Muscle of back (tissue), 11 donors: ENCODE measurements around the gene MAPKAP1. TPM values are rescaled to one million over a fixed set of nuclear protein-coding genes. Genes with fewer than 3 reads are reported as not detected.

ENCODE experiments used
- DNase-seq, 3 donors: peaks; one replicate each; pipeline versions ENCODE4 v3.0.0 to v3.0.0-alpha.2; 2013
- polyA plus RNA-seq, 10 donors: library from polyadenylated mRNA; unstranded; fragments of 120-200 nt; gene quantifications; one replicate each; pipeline ENCODE4 v1.2.1, GENCODE V29; 2013; ENCODE audit not compliant: insufficient read length in 10 of 10

The MAPKAP1 gene
- polyA plus RNA-seq, 10 donors: 64.5 to 81.1 (median 72.1) TPM

DNA sequence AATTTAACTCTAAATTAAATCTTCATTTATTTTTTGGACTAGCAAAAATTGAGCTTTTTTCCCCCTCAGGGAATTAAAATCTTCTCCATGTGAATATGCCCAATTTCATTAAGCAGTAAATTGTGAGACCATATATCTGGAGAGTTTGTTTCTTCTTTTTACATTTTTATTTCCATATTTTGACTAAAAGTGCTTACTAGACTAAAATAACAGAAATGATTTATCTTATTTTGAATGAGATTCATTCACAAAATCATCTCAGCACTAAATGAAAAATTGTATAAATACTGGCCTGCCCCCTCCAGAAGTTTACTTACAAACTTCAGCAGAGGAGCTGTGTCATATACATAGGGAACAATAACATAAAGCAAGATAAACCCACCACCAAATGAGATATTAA, 26.6 kb downstream of the MAPKAP1 start:
- no peak for DNase-seq

DNA sequence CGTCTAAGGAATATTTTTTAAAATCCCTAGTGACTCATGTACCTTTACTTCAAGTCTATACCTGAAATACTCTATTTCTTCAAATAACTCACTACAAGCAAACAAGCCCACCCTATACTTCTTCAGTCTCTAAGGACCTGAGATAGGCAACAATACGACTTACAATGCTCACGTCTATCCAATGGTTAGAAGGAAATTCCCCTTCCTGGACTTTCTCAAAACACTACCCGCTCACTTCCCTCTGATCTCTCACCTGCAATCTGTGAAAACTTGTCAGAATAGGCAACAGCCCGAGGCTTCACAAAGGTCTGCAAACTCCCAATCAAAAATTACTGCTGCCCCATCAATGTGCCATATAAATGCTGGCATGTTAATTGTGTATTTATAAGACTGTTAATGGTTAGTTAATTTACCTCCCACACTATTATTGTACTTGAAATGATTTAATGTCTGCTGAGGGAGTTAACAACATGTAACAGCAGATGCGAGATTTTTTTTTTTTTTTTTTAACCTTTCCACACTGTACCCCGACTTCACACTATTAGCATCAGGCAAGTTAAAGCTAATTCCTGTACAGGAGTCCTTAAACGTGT, 27.3 kb downstream of the MAPKAP1 start:
- no peak for DNase-seq

DNA sequence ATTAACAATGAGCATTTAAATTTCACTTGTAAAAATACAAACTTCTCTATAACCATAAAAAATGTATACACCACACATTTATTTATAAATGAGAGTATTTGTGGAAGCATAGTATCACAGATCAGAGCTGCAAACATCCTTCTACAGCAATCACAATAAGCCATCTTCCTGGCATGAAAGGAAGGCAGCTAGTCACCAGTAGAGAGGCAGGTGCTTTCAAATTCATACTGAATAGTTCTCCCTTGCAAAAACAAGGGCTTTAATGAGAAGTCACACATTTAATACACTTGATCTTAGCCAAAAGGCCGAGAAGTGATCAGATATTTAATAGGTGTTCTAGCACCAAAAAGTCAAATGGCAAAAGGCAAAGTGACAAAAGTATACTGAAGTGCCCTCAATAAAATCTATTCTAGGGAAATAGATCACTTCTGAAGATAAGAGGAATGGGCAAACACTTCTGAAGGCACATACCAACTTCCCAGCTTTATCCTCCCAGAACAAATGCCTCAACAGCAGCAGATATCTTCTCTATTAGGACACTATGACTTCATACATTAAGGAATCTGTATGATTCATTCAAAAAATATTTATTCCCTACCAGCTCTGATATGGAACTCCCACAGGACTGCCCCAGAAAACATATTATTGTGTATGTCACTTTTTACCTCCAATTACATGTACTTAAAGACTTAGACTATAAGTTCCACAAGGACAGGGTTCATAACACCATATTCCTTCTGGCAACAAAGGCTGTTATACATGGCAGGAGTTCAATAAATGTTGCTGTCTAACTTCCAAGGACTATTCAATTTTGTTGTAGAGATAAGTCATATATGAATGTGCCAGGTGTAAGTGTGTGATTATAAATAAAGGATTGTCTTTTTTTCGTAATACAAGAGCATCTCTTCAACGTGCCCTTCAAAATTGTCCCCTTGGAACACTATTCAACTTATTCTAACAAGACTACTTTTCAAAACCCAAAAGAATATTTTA, 31.7 kb downstream of the MAPKAP1 start:
- DNase-seq: peak in 1 of 3 donors; percentile 56

DNA sequence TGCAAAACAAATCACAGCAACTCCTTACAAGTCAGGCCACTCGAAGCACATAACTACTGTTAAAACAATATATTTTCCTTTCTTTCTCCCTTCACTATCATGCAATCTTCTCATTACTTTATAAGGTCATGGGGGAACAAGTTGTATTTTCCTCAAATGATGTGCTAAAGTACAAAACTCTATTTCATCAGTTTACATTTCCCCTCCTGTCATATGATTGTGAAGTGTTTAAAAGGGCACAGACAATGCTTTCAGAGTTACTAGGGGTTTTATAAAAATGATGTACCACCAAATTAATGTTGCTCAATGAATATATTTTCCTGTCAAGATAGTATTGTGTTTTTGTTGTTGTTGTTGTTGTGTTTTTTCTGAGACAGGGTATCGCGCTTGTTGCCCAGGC, 34.1 kb downstream of the MAPKAP1 start:
- no peak for DNase-seq

DNA sequence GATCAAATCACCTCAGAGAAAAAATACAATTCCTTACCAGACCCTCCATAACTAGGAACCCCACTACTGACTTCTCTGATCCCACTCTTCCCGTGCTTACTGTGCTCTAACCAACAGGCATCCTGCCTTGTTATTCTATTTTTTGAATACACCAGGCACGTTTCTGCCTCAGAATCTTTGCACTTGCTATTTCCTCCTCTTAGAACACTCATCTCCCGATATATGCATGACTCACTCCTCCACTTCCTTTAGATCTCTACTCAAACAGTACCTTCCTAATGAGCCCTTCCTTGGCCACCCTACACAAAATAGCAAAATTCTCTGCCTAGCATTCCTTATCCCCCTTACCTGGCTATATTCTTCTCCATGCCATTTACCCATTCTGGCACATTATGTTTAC, 43.9 kb downstream of the MAPKAP1 start:
- no peak for DNase-seq

DNA sequence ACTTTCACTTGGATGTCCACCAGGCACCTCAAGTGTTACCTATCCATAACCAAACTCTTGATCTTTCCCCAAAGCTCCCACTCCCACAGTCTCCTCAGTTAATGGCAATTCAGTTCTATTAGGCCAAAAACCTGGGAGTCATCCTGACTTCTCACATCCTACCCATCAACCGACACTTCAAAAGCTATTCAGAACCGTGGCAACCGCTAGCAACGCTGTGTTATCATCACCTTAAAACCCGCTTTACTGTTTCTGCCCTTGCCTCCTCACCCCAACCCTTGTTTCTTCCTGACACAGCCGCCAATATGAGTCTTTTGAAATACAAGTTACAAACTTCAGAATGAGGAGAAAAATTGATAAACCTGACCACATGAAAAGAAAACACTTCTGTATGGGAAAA, 46.5 kb downstream of the MAPKAP1 start:
- no peak for DNase-seq

DNA sequence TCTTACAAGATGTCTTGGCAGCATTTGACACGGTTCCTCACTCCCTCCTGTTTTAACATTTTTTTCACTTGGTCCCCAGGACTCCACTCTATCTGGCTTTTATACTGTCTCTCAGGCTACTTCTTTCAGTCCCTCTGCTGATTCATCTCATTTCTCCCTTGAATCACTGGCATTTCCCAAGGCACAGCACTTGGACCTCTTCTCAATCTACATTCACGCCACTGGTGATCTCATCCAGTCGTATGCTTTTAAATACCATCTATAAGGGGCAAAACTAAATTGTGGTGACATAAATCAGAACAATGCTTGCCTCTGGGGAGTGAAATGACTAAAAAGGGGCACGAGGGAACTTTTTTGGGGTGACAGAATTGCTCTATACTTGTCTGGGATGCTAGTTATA, 47.1 kb downstream of the MAPKAP1 start:
- DNase-seq: no peak

DNA sequence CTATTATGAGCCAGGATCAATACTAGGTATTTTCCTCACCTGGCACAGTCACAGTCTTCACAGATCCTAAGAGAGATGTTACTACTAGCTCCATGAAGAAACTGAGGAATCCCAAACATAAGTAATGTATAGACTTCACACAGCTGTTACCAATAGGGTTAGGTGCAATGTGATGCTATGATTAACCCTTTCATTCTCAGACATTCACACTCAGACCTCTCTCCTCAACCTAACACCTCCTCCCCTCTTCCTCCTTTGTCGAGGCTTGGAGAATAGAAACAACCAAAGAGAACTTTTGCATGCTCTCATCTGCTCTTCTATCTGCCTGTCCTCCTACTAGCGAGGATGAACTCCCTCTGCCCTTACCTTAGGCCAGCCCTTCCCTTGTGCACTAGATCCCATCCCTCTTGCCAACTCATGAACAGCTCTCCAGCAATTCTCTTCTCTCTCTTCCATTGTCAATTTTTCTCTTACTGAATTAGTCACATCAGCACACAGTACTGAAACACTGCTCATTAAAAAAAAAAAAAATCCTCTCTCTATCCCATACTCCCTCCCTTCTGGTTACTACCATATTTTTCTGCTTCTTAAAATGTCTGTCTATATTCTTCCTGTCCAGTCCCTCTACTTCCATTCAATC, 47.7 kb downstream of the MAPKAP1 start:
- no peak for DNase-seq

DNA sequence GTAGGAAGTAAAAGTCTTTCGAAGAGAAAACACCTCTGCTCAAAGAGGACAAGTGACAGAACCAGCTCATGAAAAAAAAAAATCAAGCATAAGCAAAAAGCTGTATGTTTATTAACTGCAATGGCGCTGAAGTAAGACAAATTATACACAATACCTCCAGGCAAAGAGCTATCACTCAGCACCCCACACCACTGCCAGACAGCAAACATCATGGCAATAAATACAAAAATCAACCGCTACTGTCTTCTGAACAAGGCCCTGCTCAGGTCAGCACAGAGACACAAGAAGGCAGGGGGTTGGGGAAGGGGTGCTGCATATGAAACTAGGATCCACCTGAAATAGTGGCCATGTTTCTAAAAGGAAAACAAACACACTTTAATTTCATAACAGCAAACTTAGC, 50.4 kb downstream of the MAPKAP1 start:
- no peak for DNase-seq

DNA sequence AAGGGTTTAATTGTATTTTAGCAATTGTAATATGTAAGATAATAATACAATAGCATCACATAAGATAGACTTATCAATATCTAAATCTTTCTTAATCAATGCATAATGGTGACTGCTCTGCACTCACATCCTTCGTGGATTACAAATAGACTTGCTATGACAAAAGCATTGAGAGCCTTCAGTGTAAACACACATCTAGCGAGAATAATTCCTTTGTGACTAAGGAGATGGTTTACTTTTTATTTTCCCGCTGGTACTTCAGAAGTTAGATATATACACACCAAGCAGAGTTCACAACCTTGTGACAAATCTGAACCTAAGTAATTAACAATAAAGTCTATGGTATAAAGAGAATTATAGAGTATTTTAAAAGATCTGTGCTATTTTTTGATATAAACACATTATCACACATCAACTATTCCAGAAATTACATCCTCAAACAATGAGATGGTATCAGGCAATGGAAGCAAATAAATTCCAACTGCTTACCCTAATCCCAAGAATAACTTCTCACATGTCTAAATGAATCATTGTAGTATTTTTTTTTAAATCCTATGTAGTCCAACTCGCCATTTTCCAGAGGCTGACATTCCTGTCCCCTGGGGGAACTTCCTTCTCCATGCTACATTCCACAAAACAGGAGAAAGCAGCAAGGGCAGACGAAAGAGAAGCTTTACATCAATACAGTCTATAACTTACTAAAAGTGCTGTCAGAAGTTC, 51.2 kb downstream of the MAPKAP1 start:
- peak in 1 of 3 donors; percentile 38 for DNase-seq

DNA sequence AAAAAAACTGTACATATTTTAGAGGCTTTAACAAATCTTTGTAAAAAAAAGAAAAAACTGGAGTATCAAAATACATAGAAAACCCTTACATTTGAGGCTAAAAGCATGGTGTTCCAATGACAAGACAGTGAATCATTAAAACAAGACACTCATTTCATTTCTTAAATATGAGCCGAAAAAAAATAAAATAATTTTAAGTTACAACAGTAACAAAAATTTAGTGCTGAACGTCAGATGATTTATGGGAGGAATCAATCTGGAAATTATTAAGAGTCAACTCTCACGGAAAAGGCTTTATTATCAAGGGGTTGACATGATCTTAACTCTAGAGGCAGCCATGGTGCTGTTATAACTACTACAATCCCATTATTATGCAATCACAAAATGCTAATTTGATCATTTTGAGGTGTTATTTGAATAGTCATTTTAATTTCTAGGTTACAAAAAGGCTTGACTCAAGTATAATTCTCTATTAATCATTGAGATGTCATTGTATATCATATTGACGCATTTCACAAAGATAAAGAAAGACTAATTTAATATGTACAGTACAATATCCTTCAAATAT, 51.9 kb downstream of the MAPKAP1 start:
- peak in 1 of 3 donors; percentile 23 for DNase-seq

DNA sequence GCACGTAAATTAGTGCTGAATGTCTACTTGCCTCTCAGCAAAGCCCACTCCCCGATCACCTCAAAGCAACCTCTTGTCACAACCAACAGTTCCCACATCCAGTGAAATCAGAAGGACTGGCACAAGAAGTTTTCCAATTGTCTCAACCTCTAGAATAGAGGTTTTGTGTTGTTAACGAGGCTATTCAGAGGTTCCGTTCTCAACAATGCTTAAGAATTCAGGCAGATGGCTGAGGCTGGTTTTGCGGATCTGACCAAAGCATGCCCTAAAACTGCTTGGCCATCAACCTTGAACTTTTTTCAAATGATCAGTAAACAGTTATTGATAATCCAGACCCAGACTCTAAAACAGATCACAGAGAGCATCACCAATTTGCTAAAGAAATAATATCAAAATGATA, 52.9 kb downstream of the MAPKAP1 start:
- no peak for DNase-seq

DNA sequence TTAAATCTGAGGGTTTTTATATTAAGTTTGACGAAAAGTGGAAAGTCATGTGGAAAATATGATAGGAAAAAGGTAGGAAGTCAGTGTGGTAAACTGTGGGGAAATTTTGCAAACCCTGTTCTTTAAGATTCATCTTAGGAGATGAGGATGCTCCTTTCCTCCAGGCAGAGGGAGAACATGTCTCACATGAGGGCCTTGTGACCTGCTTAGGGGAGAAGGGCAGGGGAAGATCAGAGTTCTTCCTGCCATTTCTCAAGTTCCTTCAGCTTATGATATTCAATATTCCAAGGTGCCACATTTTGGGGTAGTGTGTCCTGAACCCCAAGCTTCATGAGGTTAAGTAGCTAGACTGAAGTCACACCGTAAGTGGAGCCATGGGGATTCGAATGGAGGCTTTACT, 53.7 kb downstream of the MAPKAP1 start:
- DNase-seq: no peak

DNA sequence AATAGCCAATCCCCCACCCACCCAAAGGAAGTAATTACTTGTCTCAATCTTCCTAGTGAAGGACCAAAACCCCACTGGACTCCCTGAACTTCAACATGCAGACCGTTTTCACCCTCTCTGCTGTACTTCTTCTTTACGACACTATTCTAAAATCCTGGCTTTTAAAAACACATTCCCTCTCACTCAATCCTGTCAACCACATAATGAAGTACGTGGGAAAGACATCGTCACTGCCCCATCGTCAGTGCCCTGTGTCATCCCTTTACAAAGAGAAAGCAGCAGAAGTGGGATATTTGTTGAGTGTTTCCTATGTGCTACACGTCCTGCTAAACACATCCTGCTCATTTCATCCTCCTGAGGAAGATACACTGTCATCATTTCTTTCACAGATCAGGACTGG, 54.2 kb downstream of the MAPKAP1 start:
- peak in 1 of 3 donors; percentile 42 for DNase-seq

DNA sequence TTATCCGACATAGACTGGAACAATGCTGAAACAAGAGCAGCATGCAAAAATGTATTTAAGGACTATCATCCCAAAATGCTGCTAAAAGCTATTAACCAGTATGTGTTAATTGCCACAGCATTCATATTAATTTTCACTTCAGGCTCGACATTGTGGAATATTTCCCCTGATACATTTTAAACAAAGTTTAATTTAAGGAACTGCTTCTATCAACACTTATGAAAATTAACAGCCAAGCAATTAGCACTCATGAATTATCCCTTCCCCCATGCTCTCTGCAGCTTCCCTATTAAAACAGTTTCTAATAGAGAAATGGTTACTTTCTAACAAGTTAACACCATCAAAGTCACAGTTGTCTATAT, 54.8 kb downstream of the MAPKAP1 start:
- DNase-seq: no peak

DNA sequence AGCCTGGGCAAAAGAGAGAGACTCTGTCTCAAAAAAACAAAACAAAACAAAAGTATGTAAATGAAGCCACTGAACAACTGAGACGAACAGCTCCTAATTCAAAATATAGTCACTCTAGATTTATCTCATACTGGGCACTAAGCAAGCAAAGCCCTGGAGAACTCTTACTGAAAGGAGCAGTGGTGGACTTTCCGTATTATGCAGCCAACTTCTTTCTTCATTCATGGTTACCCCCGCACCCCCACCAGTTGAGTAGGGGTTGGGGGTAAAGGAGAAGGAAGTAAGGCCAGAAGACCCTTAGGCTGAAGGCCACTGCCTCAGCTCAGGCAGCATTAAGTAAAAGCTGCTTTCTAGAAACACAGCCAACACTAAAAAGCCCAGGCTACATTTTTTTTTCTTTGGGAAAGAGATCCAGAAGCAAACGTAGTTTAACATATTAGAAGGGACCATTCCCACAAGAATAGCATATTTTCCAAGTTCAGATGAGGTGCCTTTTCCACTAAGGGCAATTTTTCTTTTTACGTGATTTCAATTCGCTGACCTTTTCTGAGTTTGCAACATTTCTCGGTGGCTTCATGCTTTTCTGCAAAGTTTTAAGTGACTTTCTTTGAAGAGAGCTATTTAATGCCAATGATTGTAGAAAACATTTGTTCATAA, 55.3 kb downstream of the MAPKAP1 start:
- peak in 2 of 3 donors; percentile 56 to 76 for DNase-seq

DNA sequence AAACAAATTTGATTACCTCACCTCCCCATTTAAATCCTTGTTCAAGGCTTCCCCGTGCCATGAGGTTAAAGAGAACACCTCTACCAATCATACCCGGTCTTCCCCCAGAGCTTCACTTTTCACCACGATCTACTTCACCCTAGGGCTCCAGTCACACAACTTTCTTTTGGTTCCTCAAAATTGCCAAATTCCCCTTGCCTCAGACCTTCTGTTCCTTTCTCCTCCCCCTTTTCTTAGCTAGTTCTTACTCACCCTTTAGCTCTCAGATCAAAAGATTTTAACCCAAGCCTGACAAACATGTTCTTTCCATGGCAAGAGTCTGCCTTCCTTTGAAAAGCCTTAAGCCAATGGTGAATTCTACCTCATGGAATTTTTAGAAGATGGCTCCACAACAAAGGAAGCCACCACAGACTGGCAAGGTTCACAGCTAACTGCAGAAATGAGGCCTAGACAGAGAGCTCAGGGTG, 56.7 kb downstream of the MAPKAP1 start:
- DNase-seq: no peak

DNA sequence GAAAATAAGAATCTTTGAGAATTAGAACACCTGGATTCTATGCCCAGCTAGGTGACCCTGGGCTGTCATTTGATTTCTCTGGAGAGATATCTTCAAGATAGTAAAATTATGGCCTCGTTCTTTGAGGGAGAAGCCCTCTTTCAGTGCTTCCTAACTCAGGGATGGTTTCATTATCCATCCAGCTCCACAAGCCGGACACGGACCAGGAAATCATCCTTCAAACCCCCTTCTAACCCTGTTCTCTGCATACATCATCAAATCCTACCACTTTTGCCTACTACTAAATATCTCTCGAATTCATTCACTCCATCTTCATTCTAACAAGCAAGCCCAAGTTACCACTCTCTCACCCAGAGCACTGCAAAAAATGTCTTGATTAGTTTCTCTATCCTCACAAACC, 57.2 kb downstream of the MAPKAP1 start:
- no peak for DNase-seq

DNA sequence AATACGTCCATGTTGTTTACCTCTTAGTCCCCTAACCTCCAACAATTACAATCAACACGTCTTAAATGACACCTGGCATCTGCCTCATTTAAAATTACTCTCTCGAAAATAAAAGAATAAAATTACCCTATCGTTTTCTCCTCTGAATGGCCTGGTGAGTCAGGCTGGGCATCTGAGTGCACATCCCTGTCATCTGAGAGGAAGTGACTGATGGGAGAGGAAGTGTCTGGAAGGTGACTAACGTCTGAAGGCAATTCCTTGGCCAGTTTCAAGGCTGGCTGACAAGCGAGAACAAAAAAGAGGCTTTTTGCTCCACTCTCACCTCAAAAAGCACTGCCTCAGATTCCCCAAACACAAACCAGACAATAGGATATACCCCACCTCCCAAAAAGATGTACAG, 57.7 kb downstream of the MAPKAP1 start:
- peak in 1 of 3 donors; percentile 70 for DNase-seq

DNA sequence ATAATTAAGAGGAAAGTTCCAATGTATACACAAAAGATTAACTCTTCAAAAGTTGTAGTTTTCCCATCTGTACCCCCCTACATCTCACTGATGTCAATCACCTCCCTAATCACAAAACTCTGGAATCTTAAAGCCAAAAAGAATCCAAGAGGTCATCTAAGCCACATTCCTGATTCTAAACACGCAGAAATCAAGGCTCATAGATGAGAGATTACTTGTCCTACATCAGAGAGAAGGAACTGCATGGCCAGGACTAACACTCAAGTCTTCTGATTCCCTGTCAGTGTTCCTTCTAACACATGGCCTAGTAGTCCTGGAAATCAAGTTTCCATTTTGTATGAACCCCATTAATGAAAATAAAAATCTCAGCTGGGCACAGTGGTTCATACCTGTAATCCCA, 58.7 kb downstream of the MAPKAP1 start:
- DNase-seq: no peak

DNA sequence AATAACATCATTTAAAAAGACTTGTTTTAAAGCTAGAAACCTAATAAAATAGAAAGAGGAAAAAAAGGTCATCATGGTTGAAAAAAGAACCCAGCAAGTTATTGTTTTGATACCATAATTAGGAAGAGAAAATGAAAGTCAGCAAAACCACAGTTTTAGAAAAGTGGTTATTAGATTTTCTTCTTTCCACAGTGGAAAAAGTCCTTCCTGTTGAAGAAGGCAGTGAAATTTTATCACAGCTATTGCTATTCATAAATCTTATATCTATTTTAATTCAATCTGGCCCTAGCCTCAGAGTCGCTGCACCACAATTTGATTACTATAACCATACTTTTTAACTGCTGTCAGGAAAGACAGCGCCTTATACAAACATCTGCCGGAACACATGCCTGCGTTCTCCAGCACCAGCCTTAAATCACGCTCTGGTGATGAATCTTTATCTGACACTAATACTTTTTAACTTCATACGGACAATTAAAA, 60.3 kb downstream of the MAPKAP1 start:
- DNase-seq: no peak
